Spleen (tissue), 11 donors: ENCODE results near the gene FIBCD1. TPM values are rescaled to one million over a fixed set of nuclear protein-coding genes. Genes with fewer than 3 reads are reported as not detected.

Experiments used
- DNase-seq: peaks from one replicate; pipeline ENCODE4 v3.0.0-alpha.2; 2020
- H3K27ac ChIP-seq, 8 donors: fragments of 200-600 bp; sonication (generic) in 7 of 8; 1 replicate in 4 of 8; 2 replicates in 4 of 8; pipeline versions ENCODE4 v1.5.0 to v1.8.0; 2016 to 2021; ENCODE audit warnings: inconsistent platforms in 4 of 8, mild to moderate bottlenecking in 4 of 8, moderate library complexity in 1 of 8
- H3K27me3 ChIP-seq, 7 donors: fragments of 200-600 bp; sonication (generic) in 6 of 7; replicated peaks in 1 of 7; 1 replicate in 4 of 7; 2 replicates in 3 of 7; pipeline versions ENCODE4 v1.5.0 to v1.8.0; 2016 to 2021; ENCODE audit warnings: inconsistent platforms in 3 of 7, mild to moderate bottlenecking in 1 of 7
- H3K36me3 ChIP-seq, 6 donors: fragments of 200-600 bp; sonication (generic) in 5 of 6; 1 replicate in 4 of 6; 2 replicates in 2 of 6; pipeline versions ENCODE4 v1.5.0 to v1.8.0; 2016 to 2021; ENCODE audit warnings: inconsistent platforms in 2 of 6
- H3K4me1 ChIP-seq, 6 donors: fragments of 200-600 bp; sonication (generic) in 5 of 6; 1 replicate in 3 of 6; 2 replicates in 3 of 6; pipeline versions ENCODE4 v1.5.0 to v1.8.0; 2016 to 2021; ENCODE audit warnings: inconsistent platforms in 3 of 6
- H3K4me3 ChIP-seq, 8 donors: fragments of 200-600 bp; sonication (generic) in 7 of 8; 1 replicate in 4 of 8; 2 replicates in 4 of 8; pipeline versions ENCODE4 v1.5.0 to v1.8.0; 2016 to 2021; ENCODE audit warnings: inconsistent platforms in 4 of 8, mild to moderate bottlenecking in 4 of 8, moderate library complexity in 2 of 8
- H3K9me3 ChIP-seq, 8 donors: fragments of 200-600 bp; sonication (generic) in 7 of 8; 1 replicate in 4 of 8; 2 replicates in 4 of 8; pipeline versions ENCODE4 v1.5.0 to v1.8.0; 2016 to 2021; ENCODE audit warnings: inconsistent platforms in 4 of 8
- CTCF ChIP-seq, 11 experiments: fragments of 200-600 bp in 7 of 11; fragments of 450-650 bp in 4 of 11; sonication (generic) in 4 of 11; IDR thresholded peaks in 8 of 11; conservative IDR thresholded peaks in 3 of 11; 1 replicate in 7 of 11; 2 replicates in 4 of 11; pipeline versions ENCODE4 v1.4.0 to v1.8.0; 2016 to 2021; ENCODE audit warnings: antibody characterized with exemption in 11 of 11, inconsistent platforms in 4 of 11, mild to moderate bottlenecking in 1 of 11
- POLR2A ChIP-seq, 3 donors: fragments of 450-650 bp; IDR thresholded peaks; one replicate each; pipeline ENCODE4 v1.5.1; 2017; ENCODE audit warnings: antibody characterized with exemption in 3 of 3, mild to moderate bottlenecking in 1 of 3
- POLR2AphosphoS5 ChIP-seq, 3 donors: sonication (generic); formaldehyde crosslinking; IDR thresholded peaks; one replicate each; pipeline ENCODE4 v1.5.1; 2017; ENCODE audit warnings: antibody characterized with exemption in 3 of 3
- WGBS, 5 donors: extraction: QIAGEN DNeasy Blood & Tissue Kit in 3 of 5; methylation state at CpG; one replicate each; pipeline versions ENCODE4 v1.1.5 to v1.1.7; 2013 to 2018; 5-methylcytosine and 5-hydroxymethylcytosine counted together
- intact Hi-C: fragments of 100-400 bp; cut with DNase I; formaldehyde crosslinking; loops from one replicate; pipeline ENCODE4 v1.15.0; 2023; ENCODE audit warnings: low total_unique reads
- polyA plus RNA-seq, 3 donors: library from polyadenylated mRNA; stranded (reverse); fragments of 200-250 nt; gene quantifications; one replicate each; pipeline ENCODE4 v1.2.1, GENCODE V29; 2013
- total RNA-seq, 7 donors: library from RNA; depleted of rRNA in 3 of 7; stranded (reverse); fragments of >200 nt in 3 of 7; fragmentation: NEBNext Ultra II Directional in 4 of 7; extraction: Animal tissue kit (Norgen Biotek cat#: 25700) in 4 of 7; gene quantifications; one replicate each; pipeline versions ENCODE4 v1.1.0 to v1.2.1, GENCODE V29; 2016 to 2021
- donor health status: healthy with polysubstance abuse.
- donor health status: DM: no; HTN: no; CAD: no; lungs with moderate emphysema.
- donor health status: DM: no; HTN: no; CAD: no.
- donor health status: Bipolar disorder and iron deficiency.
- donor health status: healthy.
- donor health status: DM: no; HTN: no; CAD: no.
- donor health status: DM: yes; HTN: yes; CAD: no.

Gene FIBCD1
- total and polyA plus RNA-seq, 10 donors = 0.02 to 0.51 (median 0.35) TPM; not detected in 3

- peaks cover 0 to 71% (median 31%) of the 10 kb centered on the region in 7 donors for H3K27me3 ChIP-seq
- TF ChIP-seq POLR2AphosphoS5 (IDR thresholded peaks at IDR 0.05) (no peak), POLR2A (IDR thresholded peaks at IDR 0.05) (no peak), CTCF (IDR thresholded peaks at IDR 0.05 in 8 of 11, conservative IDR thresholded peaks at IDR 0.05 in 3 of 11) (no peak)
- no peak overlapping the region for H3K27ac ChIP-seq
- peaks cover 5 to 18% (median 15%) of the 10 kb centered on the region in 6 donors for H3K4me1 ChIP-seq
- H3K4me3 ChIP-seq = no peak overlapping the region
- WGBS, 5 donors = 43 to 55% (median 48%) methylated on average over 3 of the region's 3 CpGs
- H3K36me3 ChIP-seq = no peaks in the 10 kb centered on the region
- intact Hi-C loops = loop anchor here (10.0 kb wide), 1 partner anchor 240 kb away; no protein-coding TSS in a partner anchor
- H3K9me3 ChIP-seq = peaks cover 0 to 2% (median 0%) of the 10 kb centered on the region in 8 donors
- DNase-seq = no peak
Measured at GRCh38 chr9:130944510-130945058, 5.5 kb upstream of the FIBCD1 start.

DNA sequence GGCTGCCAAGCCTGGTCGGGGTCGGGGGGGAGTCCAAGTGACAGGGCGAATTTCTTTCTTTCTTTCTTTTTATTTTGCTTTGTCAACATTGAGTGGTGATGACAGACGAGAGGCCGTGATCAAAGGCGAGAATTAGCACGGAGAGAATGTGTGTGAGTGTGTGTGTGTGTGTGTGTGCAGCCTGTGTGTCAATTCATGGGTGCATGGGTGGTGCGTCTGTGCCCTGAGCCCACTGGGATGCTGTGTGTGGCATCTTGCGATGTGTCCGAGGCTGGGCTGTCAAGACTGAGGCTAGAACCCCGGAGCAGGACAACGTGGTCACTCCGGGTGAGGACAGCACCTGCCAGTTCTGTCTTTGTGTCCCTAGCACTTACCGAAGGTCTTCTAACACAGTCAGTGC is 4.7 kb upstream of the FIBCD1 start:
- no peaks in the 10 kb centered on the region for H3K9me3 ChIP-seq
- intact Hi-C loops = loop anchor here (10.0 kb wide), 1 partner anchor 239 kb away; no protein-coding TSS in a partner anchor
- H3K27me3 ChIP-seq = peaks cover 0 to 75% (median 35%) of the 10 kb centered on the region in 7 donors
- no peak overlapping the region for H3K4me3 ChIP-seq
- WGBS, 5 donors = 63 to 74% (median 64%) methylated on average over 14 of the region's 14 CpGs
- TF ChIP-seq POLR2A (IDR thresholded peaks at IDR 0.05) = no peak
- no peak for TF ChIP-seq POLR2AphosphoS5 (IDR thresholded peaks at IDR 0.05)
- no peak for TF ChIP-seq CTCF (IDR thresholded peaks at IDR 0.05 in 8 of 11, conservative IDR thresholded peaks at IDR 0.05 in 3 of 11)
- no peak for DNase-seq
- peaks cover 10 to 26% (median 23%) of the 10 kb centered on the region in 6 donors for H3K4me1 ChIP-seq
- H3K36me3 ChIP-seq = no peaks in the 10 kb centered on the region
- no peak overlapping the region for H3K27ac ChIP-seq

- no peak overlapping the region for H3K4me3 ChIP-seq
- 67 to 83% (median 75%) methylated on average over 13 of the region's 13 CpGs for WGBS, 5 donors
- peaks cover 1 to 75% (median 41%) of the 10 kb centered on the region in 7 donors for H3K27me3 ChIP-seq
- H3K27ac ChIP-seq = no peak overlapping the region
- TF ChIP-seq POLR2AphosphoS5 (IDR thresholded peaks at IDR 0.05) = no peak
- no peak for TF ChIP-seq POLR2A (IDR thresholded peaks at IDR 0.05)
- TF ChIP-seq CTCF (IDR thresholded peaks at IDR 0.05 in 8 of 11, conservative IDR thresholded peaks at IDR 0.05 in 3 of 11) = no peak
- peaks cover 11 to 31% (median 27%) of the 10 kb centered on the region in 6 donors for H3K4me1 ChIP-seq
- H3K9me3 ChIP-seq = no peaks in the 10 kb centered on the region
- no peak for DNase-seq
- intact Hi-C loops = loop anchor here (10.0 kb wide), 1 partner anchor 238 kb away; no protein-coding TSS in a partner anchor
- no peaks in the 10 kb centered on the region for H3K36me3 ChIP-seq
Measured at GRCh38 chr9:130943221-130943620, 4.2 kb upstream of the FIBCD1 start.

GRCh38 chr9:130942679-130943078 is 3.6 kb upstream of the FIBCD1 start:
- Histone ChIP-seq H3K4me1 (peaks cover 15 to 36% (median 32%) of the 10 kb centered on the region in 6 donors), H3K4me3 (no peak overlapping the region), H3K27ac (no peak overlapping the region), H3K9me3 (no peaks in the 10 kb centered on the region), H3K27me3 (peaks cover 4 to 75% (median 46%) of the 10 kb centered on the region in 7 donors), H3K36me3 (no peaks in the 10 kb centered on the region)
- TF ChIP-seq POLR2A (IDR thresholded peaks at IDR 0.05) = no peak
- no peak for TF ChIP-seq POLR2AphosphoS5 (IDR thresholded peaks at IDR 0.05)
- WGBS, 5 donors = 79 to 93% (median 85%) methylated on average over 10 of the region's 10 CpGs
- DNase-seq = no peak
- intact Hi-C loops = loop anchor here (10.0 kb wide), 1 partner anchor 238 kb away; no protein-coding TSS in a partner anchor
